Ovary (tissue), 10 donors: ENCODE results near the gene KCNH6. TPM values are rescaled to one million over a fixed set of nuclear protein-coding genes. Genes with fewer than 3 reads are reported as not detected.

Experiments
- DNase-seq, 5 donors: peaks; one replicate each; pipeline ENCODE4 v3.0.0-alpha.2; 2019 to 2020
- H3K27ac ChIP-seq, 2 donors: fragments of 200-600 bp; one replicate each; pipeline versions ENCODE4 v1.5.1 to v1.8.0; 2019 to 2022
- H3K27me3 ChIP-seq: fragments of 200-600 bp; one replicate; pipeline ENCODE4 v1.8.0; 2022
- H3K36me3 ChIP-seq: fragments of 200-600 bp; sonication (generic); one replicate; pipeline ENCODE4 v1.5.1; 2019
- H3K4me1 ChIP-seq: one replicate; pipeline ENCODE4 v1.8.1; 2013; ENCODE audit warnings: mild to moderate bottlenecking, moderate library complexity; ENCODE audit not compliant: insufficient read depth
- H3K4me3 ChIP-seq: fragments of 200-600 bp; sonication (generic); one replicate; pipeline ENCODE4 v1.5.1; 2017
- H3K9me3 ChIP-seq, 2 donors: fragments of 200-600 bp in 1 of 2; sonication (generic) in 1 of 2; one replicate each; pipeline versions ENCODE4 v1.5.1 to v1.8.1; 2013 to 2019; ENCODE audit warnings: mild to moderate bottlenecking in 1 of 2, moderate library complexity in 1 of 2
- EP300 ChIP-seq: sonication (generic); formaldehyde crosslinking; IDR thresholded peaks from one replicate; pipeline ENCODE4 v1.6.1; 2017; ENCODE audit warnings: antibody characterized with exemption
- POLR2A ChIP-seq: fragments of 450-650 bp; IDR thresholded peaks from one replicate; pipeline ENCODE4 v1.6.1; 2017; ENCODE audit warnings: antibody characterized with exemption, mild to moderate bottlenecking, moderate library complexity
- WGBS, 3 donors: extraction: QIAGEN DNeasy Blood & Tissue Kit in 1 of 3; methylation state at CpG; one replicate each; pipeline versions ENCODE4 v1.1.5 to v1.1.7; 2013 to 2017; 5-methylcytosine and 5-hydroxymethylcytosine counted together
- intact Hi-C, 4 donors: fragments of 100-400 bp; cut with DNase I; formaldehyde crosslinking; loops; one replicate each; pipeline versions ENCODE4 v1.11.0 to v1.15.1; 2022 to 2023
- long read RNA-seq, 3 donors: library from polyadenylated mRNA in 2 of 3; unstranded in 2 of 3; transcript quantifications; one replicate each; pipeline ENCODE4 v2.0.0 and lab custom pipeline, GENCODE V29; 2021 to 2026
- polyA plus RNA-seq, 2 donors: library from polyadenylated mRNA; stranded (reverse); fragments of 200-250 nt in 1 of 2; fragments of 350-450 nt in 1 of 2; fragmentation: Illumina TruSeq in 1 of 2; extraction: RNeasy Lipid Tissue Mini Kit (QIAGEN cat#74804) in 1 of 2; gene quantifications; one replicate each; pipeline ENCODE4 v1.2.3, GENCODE V29; 2013 to 2014
- total RNA-seq, 7 donors: library from RNA; depleted of rRNA in 2 of 7; stranded (reverse); fragments of >200 nt in 2 of 7; fragmentation: NEBNext Ultra II Directional in 3 of 7; extraction: Animal tissue kit (Norgen Biotek cat#: 25700) in 3 of 7; gene quantifications; one replicate each; pipeline versions ENCODE4 v1.1.0 to v1.2.4, GENCODE V29; 2016 to 2023
- TF ChIP-seq, protein P1 (sequence below), 3 donors: fragments of 450-650 bp in 2 of 3; fragments of 200-600 bp in 1 of 3; IDR thresholded peaks; one replicate each; pipeline versions ENCODE4 v1.5.1 to v1.8.0; 2016 to 2022; ENCODE audit warnings: antibody characterized with exemption in 3 of 3, mild to moderate bottlenecking in 1 of 3
- donor health status: DM: no; HTN: no; CAD: no; lungs with moderate emphysema.
- donor health status: DM: no; HTN: no; CAD: no.
- donor health status: Bipolar disorder and iron deficiency.
- donor health status: DM: yes; HTN: yes; CAD: no.
- donor health status: DM: no; HTN: no; CAD: no.
- donor health status: DM: yes; HTN: yes; CAD: no.

KCNH6 gene, protein sequence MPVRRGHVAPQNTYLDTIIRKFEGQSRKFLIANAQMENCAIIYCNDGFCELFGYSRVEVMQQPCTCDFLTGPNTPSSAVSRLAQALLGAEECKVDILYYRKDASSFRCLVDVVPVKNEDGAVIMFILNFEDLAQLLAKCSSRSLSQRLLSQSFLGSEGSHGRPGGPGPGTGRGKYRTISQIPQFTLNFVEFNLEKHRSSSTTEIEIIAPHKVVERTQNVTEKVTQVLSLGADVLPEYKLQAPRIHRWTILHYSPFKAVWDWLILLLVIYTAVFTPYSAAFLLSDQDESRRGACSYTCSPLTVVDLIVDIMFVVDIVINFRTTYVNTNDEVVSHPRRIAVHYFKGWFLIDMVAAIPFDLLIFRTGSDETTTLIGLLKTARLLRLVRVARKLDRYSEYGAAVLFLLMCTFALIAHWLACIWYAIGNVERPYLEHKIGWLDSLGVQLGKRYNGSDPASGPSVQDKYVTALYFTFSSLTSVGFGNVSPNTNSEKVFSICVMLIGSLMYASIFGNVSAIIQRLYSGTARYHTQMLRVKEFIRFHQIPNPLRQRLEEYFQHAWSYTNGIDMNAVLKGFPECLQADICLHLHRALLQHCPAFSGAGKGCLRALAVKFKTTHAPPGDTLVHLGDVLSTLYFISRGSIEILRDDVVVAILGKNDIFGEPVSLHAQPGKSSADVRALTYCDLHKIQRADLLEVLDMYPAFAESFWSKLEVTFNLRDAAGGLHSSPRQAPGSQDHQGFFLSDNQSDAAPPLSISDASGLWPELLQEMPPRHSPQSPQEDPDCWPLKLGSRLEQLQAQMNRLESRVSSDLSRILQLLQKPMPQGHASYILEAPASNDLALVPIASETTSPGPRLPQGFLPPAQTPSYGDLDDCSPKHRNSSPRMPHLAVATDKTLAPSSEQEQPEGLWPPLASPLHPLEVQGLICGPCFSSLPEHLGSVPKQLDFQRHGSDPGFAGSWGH
- under 1 TPM in 1 of 7 donors, not detected in 6; 0.36 TPM for total RNA-seq
- not detected for polyA plus RNA-seq
- long read RNA-seq, donor 1, result 0 reads
- long read RNA-seq, donor 2, result 0 reads
- long read RNA-seq, donor 3, result 0 reads

DNA sequence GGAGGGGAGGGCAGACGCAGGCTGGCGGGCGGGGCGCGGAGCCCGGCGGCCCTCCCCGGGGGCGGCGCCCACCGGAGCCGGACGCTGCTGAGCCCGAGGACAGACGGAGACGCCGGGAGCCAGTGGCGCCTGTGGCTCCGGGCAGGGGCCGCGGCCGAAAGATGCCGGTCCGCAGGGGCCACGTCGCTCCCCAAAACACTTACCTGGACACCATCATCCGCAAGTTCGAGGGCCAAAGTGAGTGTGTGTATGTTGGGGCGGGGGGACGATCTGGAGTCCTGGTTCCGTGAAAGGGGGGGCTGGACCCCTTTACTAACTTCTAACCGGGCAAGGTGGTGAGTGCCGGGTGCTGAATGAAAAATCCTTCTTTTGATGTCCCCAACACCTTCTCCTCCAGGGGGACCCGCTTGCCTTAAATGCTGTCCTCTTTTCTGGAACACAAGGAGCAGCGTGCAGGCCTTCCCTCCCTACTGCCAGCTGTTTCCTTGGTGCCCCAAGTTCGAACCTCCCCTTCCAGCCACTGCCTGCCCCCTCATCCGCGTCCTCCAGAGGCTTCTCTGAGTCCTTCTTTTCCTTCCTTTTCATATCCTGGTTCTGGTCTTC lies at the start of gene KCNH6:
Gene KCNH6, plus strand, starts transcription at position 106 of the 603 bp plus-strand sequence. Its CDS starts 56 bp downstream, at position 162.
- WGBS, 3 donors, result 9 to 11% (median 9%) methylated on average over 37 to 38 of the region's 38 CpGs
- intact Hi-C loops, result no loop called here
- H3K27ac ChIP-seq, result no peak within 1 kb of the TSS
- H3K9me3 ChIP-seq, result no peaks in the 10 kb centered on the region
- no peak for DNase-seq
- H3K4me3 ChIP-seq, result no peak within 1 kb of the TSS
- no peaks in the 10 kb centered on the region for H3K27me3 ChIP-seq
- H3K4me1 ChIP-seq, result peaks cover 1% of the 10 kb centered on the region
- H3K36me3 ChIP-seq, result no peaks in the 10 kb centered on the region
- TF ChIP-seq, protein P1, sequence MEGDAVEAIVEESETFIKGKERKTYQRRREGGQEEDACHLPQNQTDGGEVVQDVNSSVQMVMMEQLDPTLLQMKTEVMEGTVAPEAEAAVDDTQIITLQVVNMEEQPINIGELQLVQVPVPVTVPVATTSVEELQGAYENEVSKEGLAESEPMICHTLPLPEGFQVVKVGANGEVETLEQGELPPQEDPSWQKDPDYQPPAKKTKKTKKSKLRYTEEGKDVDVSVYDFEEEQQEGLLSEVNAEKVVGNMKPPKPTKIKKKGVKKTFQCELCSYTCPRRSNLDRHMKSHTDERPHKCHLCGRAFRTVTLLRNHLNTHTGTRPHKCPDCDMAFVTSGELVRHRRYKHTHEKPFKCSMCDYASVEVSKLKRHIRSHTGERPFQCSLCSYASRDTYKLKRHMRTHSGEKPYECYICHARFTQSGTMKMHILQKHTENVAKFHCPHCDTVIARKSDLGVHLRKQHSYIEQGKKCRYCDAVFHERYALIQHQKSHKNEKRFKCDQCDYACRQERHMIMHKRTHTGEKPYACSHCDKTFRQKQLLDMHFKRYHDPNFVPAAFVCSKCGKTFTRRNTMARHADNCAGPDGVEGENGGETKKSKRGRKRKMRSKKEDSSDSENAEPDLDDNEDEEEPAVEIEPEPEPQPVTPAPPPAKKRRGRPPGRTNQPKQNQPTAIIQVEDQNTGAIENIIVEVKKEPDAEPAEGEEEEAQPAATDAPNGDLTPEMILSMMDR (IDR thresholded peaks at IDR 0.05), result no peak
- no peak for TF ChIP-seq POLR2A
- TF ChIP-seq EP300, result no peak

DNA sequence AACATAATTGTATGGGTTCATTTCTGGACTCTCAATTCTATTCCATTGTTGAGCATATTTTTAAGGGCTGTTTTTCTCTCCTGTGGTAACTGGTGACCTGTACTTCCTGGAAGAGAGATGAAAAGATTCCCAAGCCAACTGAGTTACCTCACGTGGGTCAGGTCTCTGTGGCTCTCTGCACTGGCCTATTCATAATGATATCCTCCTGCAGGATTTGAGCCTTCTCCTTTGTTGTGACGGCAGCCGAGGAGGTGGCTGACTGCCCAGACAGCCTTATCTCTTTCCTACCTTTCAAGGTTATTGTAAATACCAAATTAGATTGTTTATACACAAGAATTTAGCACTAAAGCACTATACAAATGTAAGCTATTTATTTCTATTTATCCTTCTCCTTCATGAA lies 49.0 kb upstream of the KCNH6 start:
- Histone ChIP-seq H3K4me1 (peaks cover 16% of the 10 kb centered on the region), H3K36me3 (no peaks in the 10 kb centered on the region), H3K27me3 (no peaks in the 10 kb centered on the region), H3K4me3 (no peak overlapping the region), H3K27ac (no peak overlapping the region), H3K9me3 (no peaks in the 10 kb centered on the region)
- peak in 4 of 5 donors; percentile 35 to 74 (median 48) for DNase-seq
- TF ChIP-seq EP300 (no peak), POLR2A (no peak)
- TF ChIP-seq, protein P1 (IDR thresholded peaks at IDR 0.05), result no peak
- intact Hi-C loops, result no loop called here
- WGBS, 3 donors, result 1 to 13% (median 4%) methylated on average over 3 of the region's 3 CpGs

DNA sequence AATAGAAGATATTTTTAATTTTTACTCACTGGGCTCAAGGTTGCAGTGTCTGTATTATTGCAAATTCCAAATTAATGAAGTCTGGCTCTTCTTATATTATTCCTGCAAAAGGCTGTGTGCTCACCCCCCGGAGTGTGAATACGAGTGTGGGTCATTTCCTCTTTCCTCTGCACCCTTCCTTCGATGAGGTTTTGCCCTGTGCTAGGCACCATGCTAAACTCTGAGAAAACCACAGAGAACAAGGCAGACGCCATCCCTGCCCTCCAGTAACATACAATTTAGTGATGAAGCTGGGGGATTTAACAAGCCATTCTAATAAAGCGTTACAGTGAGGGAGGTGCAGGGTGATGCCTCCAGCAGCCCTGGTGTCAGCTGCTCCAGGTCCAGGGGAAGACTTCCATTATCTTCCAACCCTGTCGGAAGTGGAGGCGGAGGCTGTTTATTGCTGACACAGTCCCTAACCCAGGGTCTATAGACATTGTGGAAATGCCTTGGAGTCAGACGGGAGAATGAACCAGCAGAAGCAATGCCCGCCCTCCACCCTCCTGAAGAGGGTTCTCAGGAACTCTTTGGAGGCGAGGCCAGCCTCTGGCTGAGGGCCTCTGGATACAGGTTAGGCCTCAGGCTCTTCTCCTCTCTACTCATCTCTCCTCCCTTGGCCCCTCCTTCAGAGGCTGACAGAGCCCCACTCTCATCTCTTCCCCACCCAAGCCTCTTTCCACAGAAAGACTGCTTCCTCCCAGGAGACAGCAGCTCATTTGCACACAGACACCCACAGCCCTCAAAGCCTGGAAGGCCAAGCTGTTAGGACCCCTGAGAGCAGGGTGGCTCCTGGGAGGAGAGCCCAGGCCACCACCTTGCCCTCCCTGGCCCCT lies 48.3 kb upstream of the KCNH6 start:
- WGBS, 3 donors, result 29 to 43% (median 40%) methylated on average over 10 of the region's 10 CpGs
- TF ChIP-seq EP300 (no peak), POLR2A (no peak)
- TF ChIP-seq, protein P1 (IDR thresholded peaks at IDR 0.05), result no peak
- no peak overlapping the region for H3K27ac ChIP-seq
- no peaks in the 10 kb centered on the region for H3K27me3 ChIP-seq
- peaks cover 16% of the 10 kb centered on the region for H3K4me1 ChIP-seq
- DNase-seq, result no peak
- H3K4me3 ChIP-seq, result no peak overlapping the region
- H3K36me3 ChIP-seq, result no peaks in the 10 kb centered on the region
- no peaks in the 10 kb centered on the region for H3K9me3 ChIP-seq
- intact Hi-C loops, result loop anchor here in 1 of 4 donors (5.0 kb wide), 1 partner anchor 38 kb away; no protein-coding TSS in a partner anchor
